ENCODE measurements around the gene MARS2.
"Not testable (repeated sequence)": the region's sequence is repeated elsewhere in the genome, so short reads cannot be mapped to it uniquely, and the experiment has no call there.

Gene MARS2

GRCh38 chr2:197704434-197705120 lies 592 bp upstream of the MARS2 start:
- Histone ChIP-seq H3K4me3 (ENCODE audit: low read depth, low read length) (peak overlapping the region; percentile 71), H3K27me3 (no peaks in the 10 kb centered on the region), H3K4me1 (no peaks in the 10 kb centered on the region), H3K9me3 (no peaks in the 10 kb centered on the region), H3K36me3 (peaks cover 5% of the 10 kb centered on the region; the same call in 1 of the 2 replicates)
- DNase-seq: no peak
- TF ChIP-seq CTCF (IDR thresholded peaks at IDR 0.05; ENCODE audit: low read depth, low read length): no peak

- peak; percentile 12 for DNase-seq
- Histone ChIP-seq H3K9me3 (no peaks in the 10 kb centered on the region), H3K36me3 (peaks cover 14% of the 10 kb centered on the region), H3K27me3 (no peaks in the 10 kb centered on the region), H3K4me3 (ENCODE audit: low read depth, low read length) (peak overlapping the region; percentile 96), H3K4me1 (no peaks in the 10 kb centered on the region)
- no peak for TF ChIP-seq CTCF (IDR thresholded peaks at IDR 0.05; ENCODE audit: low read depth, low read length)
Measured at GRCh38 chr2:197705912-197706838, 1.0 kb downstream of the MARS2 start.

- DNase-seq: no peak
- no peaks in the 10 kb centered on the region for H3K27me3 ChIP-seq
- H3K4me1 ChIP-seq: no peaks in the 10 kb centered on the region
- no peaks in the 10 kb centered on the region for H3K9me3 ChIP-seq
- H3K4me3 ChIP-seq (ENCODE audit: low read depth, low read length): peak overlapping the region; percentile 96
- H3K36me3 ChIP-seq: peaks cover 21% of the 10 kb centered on the region
- no peak for TF ChIP-seq CTCF (IDR thresholded peaks at IDR 0.05; ENCODE audit: low read depth, low read length)
Measured at GRCh38 chr2:197706839-197707207, 1.7 kb downstream of the MARS2 start.

GRCh38 chr2:197707316-197708213 lies 2.4 kb downstream of the MARS2 start:
- H3K27me3 ChIP-seq: no peaks in the 10 kb centered on the region
- no peaks in the 10 kb centered on the region for H3K4me1 ChIP-seq
- peak overlapping the region; percentile 96 for H3K4me3 ChIP-seq (ENCODE audit: low read depth, low read length)
- no peaks in the 10 kb centered on the region for H3K9me3 ChIP-seq
- peak; percentile 71 for TF ChIP-seq CTCF (IDR thresholded peaks at IDR 0.05; ENCODE audit: low read depth, low read length)
- DNase-seq: no peak
- peaks cover 21% of the 10 kb centered on the region for H3K36me3 ChIP-seq

- DNase-seq: no peak
- Histone ChIP-seq H3K4me1 (no peaks in the 10 kb centered on the region), H3K36me3 (peaks cover 21% of the 10 kb centered on the region), H3K9me3 (no peaks in the 10 kb centered on the region), H3K27me3 (no peaks in the 10 kb centered on the region), H3K4me3 (ENCODE audit: low read depth, low read length) (peak overlapping the region; percentile 96)
- TF ChIP-seq CTCF (IDR thresholded peaks at IDR 0.05; ENCODE audit: low read depth, low read length): no peak
Measured at GRCh38 chr2:197708331-197708730, 3.2 kb downstream of the MARS2 start.

GRCh38 chr2:197709140-197709539 lies 4.0 kb downstream of the MARS2 start:
- not testable (repeated sequence) for H3K4me1 ChIP-seq, H3K27me3 ChIP-seq, DNase-seq, H3K9me3 ChIP-seq
- peak overlapping the region; percentile 96; the same call in 1 of the 2 replicates for H3K4me3 ChIP-seq (ENCODE audit: low read depth, low read length)
- H3K36me3 ChIP-seq: peaks cover 21% of the 10 kb centered on the region

Data from BE2C (cell line).